ENCODE data around the gene TRAPPC14. TPM values are rescaled to one million over a fixed set of nuclear protein-coding genes. Genes with fewer than 3 reads are reported as not detected.

The TRAPPC14 gene
- total and polyA plus RNA-seq, 10 of the 15 experiments (the other 5 are each of a cell fraction or from before 2014, with no cell fraction given): 0.21 to 24.7 (median 7.5) TPM

DNA sequence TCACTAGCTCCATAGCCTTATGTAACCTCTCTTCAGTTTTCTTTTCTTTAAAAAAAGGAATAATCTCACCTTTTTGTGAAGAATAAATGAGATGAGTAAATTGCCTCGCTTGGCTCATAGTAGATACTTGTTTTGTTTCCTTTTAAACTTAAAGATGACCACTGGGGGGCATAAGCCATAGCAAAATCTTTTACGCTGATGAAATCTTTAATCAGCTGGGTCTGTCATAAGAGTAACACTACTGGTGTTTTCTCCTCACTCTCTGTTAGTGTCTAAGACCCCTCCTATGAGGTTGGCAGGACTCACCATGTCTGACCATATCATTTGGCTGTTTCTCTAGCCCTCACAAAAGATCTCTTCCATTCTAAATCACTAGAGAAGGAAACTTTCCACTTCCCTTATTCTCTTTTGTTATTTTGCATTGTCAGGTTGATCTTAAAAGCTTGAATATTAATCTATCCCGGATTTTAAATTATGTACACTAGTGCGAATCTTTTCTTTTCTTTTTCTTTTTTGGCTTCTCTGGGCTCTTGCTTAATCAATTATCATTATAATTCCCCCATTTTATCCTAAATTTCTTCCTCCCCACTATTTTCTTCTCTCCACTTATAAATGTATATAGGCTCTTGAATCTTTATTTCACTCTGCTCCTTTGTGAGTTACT, 31.7 kb upstream of the TRAPPC14 start (continued):
- no peak for TF ChIP-seq EZH2 (IDR thresholded peaks at IDR 0.05; ENCODE audit: borderline replicate concordance, control insufficient read depth, low read depth, low read length)
- no peak for TF ChIP-seq IKZF1 (conservative IDR thresholded peaks at IDR 0.05)
- no peak for TF ChIP-seq GATAD2B (conservative IDR thresholded peaks at IDR 0.05; ENCODE audit: low read depth)
- TF ChIP-seq NFYB (IDR thresholded peaks at IDR 0.05; ENCODE audit: insufficient read depth, low read depth, low read length): no peak
- TF ChIP-seq, protein P1, sequence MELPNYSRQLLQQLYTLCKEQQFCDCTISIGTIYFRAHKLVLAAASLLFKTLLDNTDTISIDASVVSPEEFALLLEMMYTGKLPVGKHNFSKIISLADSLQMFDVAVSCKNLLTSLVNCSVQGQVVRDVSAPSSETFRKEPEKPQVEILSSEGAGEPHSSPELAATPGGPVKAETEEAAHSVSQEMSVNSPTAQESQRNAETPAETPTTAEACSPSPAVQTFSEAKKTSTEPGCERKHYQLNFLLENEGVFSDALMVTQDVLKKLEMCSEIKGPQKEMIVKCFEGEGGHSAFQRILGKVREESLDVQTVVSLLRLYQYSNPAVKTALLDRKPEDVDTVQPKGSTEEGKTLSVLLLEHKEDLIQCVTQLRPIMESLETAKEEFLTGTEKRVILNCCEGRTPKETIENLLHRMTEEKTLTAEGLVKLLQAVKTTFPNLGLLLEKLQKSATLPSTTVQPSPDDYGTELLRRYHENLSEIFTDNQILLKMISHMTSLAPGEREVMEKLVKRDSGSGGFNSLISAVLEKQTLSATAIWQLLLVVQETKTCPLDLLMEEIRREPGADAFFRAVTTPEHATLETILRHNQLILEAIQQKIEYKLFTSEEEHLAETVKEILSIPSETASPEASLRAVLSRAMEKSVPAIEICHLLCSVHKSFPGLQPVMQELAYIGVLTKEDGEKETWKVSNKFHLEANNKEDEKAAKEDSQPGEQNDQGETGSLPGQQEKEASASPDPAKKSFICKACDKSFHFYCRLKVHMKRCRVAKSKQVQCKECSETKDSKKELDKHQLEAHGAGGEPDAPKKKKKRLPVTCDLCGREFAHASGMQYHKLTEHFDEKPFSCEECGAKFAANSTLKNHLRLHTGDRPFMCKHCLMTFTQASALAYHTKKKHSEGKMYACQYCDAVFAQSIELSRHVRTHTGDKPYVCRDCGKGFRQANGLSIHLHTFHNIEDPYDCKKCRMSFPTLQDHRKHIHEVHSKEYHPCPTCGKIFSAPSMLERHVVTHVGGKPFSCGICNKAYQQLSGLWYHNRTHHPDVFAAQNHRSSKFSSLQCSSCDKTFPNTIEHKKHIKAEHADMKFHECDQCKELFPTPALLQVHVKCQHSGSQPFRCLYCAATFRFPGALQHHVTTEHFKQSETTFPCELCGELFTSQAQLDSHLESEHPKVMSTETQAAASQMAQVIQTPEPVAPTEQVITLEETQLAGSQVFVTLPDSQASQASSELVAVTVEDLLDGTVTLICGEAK (IDR thresholded peaks at IDR 0.05; ENCODE audit: borderline replicate concordance): no peak
- TF ChIP-seq, protein P2, sequence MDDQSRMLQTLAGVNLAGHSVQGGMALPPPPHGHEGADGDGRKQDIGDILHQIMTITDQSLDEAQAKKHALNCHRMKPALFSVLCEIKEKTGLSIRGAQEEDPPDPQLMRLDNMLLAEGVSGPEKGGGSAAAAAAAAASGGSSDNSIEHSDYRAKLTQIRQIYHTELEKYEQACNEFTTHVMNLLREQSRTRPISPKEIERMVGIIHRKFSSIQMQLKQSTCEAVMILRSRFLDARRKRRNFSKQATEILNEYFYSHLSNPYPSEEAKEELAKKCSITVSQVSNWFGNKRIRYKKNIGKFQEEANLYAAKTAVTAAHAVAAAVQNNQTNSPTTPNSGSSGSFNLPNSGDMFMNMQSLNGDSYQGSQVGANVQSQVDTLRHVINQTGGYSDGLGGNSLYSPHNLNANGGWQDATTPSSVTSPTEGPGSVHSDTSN (IDR thresholded peaks at IDR 0.05; ENCODE audit: insufficient replicate concordance, low read depth, low read length): no peak
- no peak for TF ChIP-seq NBN (IDR thresholded peaks at IDR 0.05)
- no peak for TF ChIP-seq NR2C2 (IDR thresholded peaks at IDR 0.05; ENCODE audit: borderline replicate concordance, control insufficient read depth, insufficient read length, low read depth)
- TF ChIP-seq SMC3 (IDR thresholded peaks at IDR 0.05; ENCODE audit: borderline replicate concordance, low read length): peak; percentile 63; the same call in 1 of the 2 replicates
- TF ChIP-seq EED (IDR thresholded peaks at IDR 0.05; ENCODE audit: low read depth): no peak
- no peak for TF ChIP-seq SIN3A (IDR thresholded peaks at IDR 0.05; ENCODE audit: low read depth, low read length)
- TF ChIP-seq DPF2 (IDR thresholded peaks at IDR 0.05): no peak
- TF ChIP-seq, protein P3, sequence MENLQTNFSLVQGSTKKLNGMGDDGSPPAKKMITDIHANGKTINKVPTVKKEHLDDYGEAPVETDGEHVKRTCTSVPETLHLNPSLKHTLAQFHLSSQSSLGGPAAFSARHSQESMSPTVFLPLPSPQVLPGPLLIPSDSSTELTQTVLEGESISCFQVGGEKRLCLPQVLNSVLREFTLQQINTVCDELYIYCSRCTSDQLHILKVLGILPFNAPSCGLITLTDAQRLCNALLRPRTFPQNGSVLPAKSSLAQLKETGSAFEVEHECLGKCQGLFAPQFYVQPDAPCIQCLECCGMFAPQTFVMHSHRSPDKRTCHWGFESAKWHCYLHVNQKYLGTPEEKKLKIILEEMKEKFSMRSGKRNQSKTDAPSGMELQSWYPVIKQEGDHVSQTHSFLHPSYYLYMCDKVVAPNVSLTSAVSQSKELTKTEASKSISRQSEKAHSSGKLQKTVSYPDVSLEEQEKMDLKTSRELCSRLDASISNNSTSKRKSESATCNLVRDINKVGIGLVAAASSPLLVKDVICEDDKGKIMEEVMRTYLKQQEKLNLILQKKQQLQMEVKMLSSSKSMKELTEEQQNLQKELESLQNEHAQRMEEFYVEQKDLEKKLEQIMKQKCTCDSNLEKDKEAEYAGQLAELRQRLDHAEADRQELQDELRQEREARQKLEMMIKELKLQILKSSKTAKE (IDR thresholded peaks at IDR 0.05; ENCODE audit: low read depth, poor library complexity, severe bottlenecking): peak; percentile 45
- TF ChIP-seq RAD21 (IDR thresholded peaks at IDR 0.05; ENCODE audit: insufficient read depth, low read depth, low read length): peak; percentile 71
- no peak for TF ChIP-seq MEF2B (IDR thresholded peaks at IDR 0.05; ENCODE audit: partially characterized antibody, poor library complexity, severe bottlenecking)
- TF ChIP-seq ZNF622 (IDR thresholded peaks at IDR 0.05): no peak
- no peak for TF ChIP-seq ZNF384 (IDR thresholded peaks at IDR 0.05; ENCODE audit: borderline replicate concordance, low read depth, low read length)
- TF ChIP-seq, protein P4, sequence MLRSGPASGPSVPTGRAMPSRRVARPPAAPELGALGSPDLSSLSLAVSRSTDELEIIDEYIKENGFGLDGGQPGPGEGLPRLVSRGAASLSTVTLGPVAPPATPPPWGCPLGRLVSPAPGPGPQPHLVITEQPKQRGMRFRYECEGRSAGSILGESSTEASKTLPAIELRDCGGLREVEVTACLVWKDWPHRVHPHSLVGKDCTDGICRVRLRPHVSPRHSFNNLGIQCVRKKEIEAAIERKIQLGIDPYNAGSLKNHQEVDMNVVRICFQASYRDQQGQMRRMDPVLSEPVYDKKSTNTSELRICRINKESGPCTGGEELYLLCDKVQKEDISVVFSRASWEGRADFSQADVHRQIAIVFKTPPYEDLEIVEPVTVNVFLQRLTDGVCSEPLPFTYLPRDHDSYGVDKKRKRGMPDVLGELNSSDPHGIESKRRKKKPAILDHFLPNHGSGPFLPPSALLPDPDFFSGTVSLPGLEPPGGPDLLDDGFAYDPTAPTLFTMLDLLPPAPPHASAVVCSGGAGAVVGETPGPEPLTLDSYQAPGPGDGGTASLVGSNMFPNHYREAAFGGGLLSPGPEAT (IDR thresholded peaks at IDR 0.05; ENCODE audit: low read depth): 0 out of 2 replicates have a peak, but pooled peaks have one; percentile 15
- TF ChIP-seq JUNB (IDR thresholded peaks at IDR 0.05): no peak
- TF ChIP-seq PAX8 (IDR thresholded peaks at IDR 0.05): no peak

All from GM12878 (cell line).